Stimulated activated CD4-positive, alpha-beta T cell treated with anti-CD3 and anti-CD28 coated beads, Interleukin-12 subunit alpha, Interleukin-12 subunit beta, amount 100 ng/mL, for 4 hours (primary cell): ENCODE data around the gene EPN2.
"Not testable (repeated sequence)": the region's sequence is repeated elsewhere in the genome, so short reads cannot be mapped to it uniquely, and the experiment has no call there.

Experiments used
- DNase-seq: peaks from one replicate; pipeline ENCODE4 v3.0.0-alpha.2; 2020

EPN2 gene

GRCh38 chr17:19347323-19348080, 110.3 kb downstream of the EPN2 start:
- DNase-seq: no peak

DNA sequence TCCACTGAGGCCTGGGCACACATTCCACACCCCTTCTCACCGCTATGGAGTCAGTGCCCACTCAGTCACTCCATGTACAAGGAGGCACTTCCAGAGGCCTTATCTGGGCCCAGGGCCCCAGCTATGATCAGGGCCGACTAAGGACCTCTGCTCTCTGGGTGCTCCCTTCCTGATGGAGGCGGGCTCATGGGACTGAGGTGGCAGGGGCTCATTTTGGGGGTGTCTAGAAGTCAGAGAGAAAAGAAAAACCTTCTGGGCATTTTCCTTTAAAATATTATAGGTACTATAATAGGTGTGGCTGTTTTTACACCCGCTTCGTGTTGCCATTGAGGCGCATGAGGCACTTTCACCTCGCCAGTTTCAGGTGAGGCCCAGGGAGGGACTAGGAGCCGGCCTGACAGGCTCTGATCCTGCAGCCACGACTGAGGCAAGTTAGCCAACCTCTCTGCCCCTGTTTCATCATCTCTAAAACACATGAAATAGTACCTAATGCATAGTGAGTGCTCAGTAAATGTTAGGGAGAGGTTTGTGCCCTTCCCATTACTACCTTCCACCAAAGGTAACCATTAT, 111.0 kb downstream of the EPN2 start:
- DNase-seq: no peak

- no peak for DNase-seq
Measured at GRCh38 chr17:19348806-19349205, 111.6 kb downstream of the EPN2 start.

DNA sequence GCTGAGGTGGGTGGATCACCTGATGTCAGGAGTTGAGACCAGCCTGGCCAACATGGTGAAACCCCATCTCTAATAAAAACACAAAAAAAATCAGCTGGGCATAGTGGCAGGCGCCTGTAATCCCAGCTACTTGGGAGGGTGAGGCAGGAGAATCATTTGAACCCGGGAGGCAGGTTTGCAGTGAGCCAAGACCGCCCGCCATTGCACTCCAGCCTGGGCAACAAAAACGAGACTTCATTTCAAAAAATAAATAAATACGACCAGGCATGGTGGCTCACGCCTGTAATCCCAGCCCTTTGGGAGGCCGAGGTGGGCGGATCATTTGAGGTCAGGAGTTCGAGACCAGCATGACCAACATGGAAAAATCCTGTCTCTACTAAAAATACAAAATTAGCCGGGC, 116.2 kb downstream of the EPN2 start:
- DNase-seq: not testable (repeated sequence)

DNA sequence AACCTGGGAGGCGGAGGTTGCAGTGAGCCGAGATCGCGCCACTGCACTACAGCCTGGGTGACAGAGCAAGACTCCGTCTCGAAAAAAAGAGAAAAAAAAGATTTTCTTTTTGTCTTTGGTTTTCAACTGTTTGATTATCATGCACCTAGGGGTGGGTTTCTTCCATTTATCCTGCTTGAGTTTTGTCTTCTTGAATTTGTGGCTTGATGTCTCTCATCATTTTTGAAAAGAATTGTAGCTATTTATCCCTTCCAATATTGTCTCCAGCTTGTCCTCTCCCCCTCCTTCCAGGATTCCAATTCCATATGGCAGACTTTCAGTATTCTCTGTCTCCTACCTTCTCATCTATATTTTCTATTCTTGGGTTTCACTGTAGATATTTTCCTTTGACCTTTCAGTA, 117.6 kb downstream of the EPN2 start:
- no peak for DNase-seq

DNA sequence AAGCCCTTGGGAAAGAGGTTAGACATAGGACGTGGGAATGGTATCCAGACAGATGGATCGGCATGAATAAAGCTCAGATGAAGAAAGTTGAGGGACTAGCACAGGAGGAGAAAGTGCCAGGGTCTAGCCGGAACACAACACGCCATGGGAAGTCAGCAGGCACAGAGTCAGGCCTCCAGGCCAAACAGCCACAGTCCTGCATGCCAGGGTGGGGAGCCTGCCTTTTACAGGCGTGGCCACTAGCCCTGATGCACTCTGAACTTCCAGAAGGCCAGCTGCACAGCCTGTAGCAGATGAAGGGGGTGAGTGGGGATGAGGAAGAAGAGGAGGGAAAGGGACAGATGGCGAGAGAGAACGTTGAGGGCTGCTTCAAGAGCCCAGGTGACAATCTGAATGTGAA, 120.2 kb downstream of the EPN2 start:
- no peak for DNase-seq

DNA sequence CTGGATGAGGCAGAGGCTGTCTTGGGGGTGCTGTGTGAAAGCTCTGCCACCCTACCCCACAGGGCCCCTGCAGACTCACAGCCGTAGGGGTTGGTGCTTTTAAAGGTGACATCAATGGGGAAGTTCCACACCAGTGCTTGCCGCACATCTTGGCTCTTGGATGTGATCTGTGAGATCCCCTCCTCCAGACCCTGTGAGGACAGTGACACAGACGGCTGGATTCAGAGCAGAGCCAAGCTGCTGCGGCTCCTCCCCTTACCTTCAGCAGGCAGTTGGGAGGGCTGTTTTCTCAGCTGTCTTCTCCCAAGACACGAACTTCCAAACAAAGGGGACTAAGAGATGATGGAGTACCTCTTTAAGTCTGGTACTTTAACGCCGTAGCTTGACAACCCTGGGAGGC, 120.6 kb downstream of the EPN2 start:
- DNase-seq: no peak

GRCh38 chr17:19359151-19359550, 122.0 kb downstream of the EPN2 start:
- no peak for DNase-seq

DNA sequence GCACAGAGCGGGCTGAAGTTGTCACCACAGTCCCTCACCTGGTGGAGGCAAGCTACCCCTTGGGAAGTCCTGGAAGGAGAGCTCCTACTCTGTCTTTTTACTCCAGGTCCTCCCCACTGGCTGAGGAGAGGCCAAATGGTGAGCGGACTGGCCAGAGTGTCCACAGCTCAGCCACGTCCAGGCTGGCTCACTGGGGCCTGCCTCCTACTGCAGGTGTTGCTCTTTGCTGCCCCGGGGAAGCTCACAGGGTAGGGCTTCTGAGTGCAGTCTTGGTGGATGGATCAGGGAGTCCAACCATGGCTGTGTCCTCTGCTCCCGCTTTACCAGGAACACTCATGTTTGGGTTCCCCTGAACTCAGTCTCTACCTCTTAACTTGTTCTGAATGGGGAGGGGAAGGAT, 122.7 kb downstream of the EPN2 start:
- no peak for DNase-seq

DNA sequence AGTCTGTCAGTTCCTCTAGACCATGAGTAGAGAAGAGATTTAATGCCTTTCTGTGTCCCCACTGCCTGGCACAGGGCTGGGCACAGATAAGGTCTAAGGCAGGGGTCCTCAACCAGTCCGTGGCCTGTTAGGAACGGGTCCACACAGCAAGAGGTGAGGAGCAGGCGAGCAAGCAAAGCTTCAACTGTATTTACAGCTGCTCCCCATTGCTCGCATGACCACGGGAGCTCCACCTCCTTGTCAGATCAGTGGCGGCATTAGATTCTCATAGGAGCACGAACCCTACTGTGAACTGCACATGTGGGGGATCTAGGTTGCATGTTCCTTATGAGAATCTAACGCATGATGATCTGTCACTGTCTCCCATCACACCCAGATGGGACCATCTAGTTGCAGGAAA, 123.6 kb downstream of the EPN2 start:
- no peak for DNase-seq

GRCh38 chr17:19361326-19361725, 124.2 kb downstream of the EPN2 start:
- DNase-seq: no peak

- no peak for DNase-seq
Measured at GRCh38 chr17:19361944-19362276, 124.7 kb downstream of the EPN2 start.

DNA sequence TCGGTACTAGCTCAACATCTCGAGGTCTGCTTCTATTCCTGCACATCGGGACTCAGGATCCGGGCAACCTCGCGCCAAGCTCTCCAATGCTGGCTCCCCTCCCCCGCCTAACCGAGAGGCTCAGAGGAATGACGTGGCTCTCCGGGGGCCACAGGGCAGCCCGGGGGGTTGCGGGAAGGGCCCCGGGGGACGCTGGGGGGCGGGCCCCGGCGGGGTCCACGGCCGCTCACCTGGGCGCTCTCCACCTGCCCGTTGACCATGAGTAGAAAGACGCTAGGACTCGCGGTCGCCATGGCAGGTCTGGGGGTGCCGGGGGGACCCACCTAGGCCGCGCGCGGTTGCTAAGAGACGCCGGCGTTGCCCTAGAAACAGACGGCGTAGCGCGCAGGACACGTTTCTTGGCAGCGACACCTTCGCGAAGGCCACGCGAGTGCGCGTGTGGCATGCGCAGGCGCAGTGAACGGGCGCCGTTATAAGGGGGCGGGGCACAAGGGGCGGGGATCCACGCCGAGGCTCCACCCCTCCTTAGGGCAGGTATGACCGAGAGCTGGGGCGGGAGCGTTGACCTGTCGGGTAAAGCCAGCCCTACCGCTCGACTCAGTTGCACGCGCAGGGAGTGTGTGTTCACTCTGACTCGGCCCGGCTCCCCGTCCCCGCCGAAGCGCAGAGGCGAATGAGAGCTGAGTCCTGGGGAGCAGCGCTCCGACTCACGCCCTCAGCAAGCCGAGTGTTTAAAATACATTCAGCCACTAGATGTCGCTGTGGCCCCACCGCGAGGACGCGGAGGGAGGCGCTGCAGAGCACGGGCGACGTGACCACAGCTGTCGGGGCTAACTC, 125.3 kb downstream of the EPN2 start, which contains the start of gene B9D1:
B9D1 (minus strand) TSS at position 447 of the 837 bp plus-strand sequence; CDS start at position 293, 154 bp downstream.
- DNase-seq: peak; percentile 91

DNA sequence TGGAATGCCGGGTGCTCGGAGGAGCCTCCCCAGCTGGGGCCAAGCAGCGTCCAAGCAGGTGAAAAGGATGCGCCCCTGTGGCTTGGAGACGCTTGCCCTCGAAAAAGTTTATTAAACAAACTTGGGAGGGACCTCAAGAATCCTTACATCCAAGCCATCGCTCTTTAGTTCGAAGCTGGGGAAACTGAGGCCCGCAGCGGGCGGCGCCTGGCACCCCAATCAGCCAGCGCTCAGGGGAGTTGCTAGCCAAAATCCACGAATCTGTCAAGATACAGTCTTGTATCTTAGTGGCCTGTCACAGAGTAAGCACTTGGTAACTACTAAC, 125.9 kb downstream of the EPN2 start:
- DNase-seq: no peak

- no peak for DNase-seq
Measured at GRCh38 chr17:19363460-19364035, 126.4 kb downstream of the EPN2 start.

GRCh38 chr17:19364699-19365498, 127.7 kb downstream of the EPN2 start:
- no peak for DNase-seq

- DNase-seq: no peak
Measured at GRCh38 chr17:19365499-19365817, 128.3 kb downstream of the EPN2 start.

DNA sequence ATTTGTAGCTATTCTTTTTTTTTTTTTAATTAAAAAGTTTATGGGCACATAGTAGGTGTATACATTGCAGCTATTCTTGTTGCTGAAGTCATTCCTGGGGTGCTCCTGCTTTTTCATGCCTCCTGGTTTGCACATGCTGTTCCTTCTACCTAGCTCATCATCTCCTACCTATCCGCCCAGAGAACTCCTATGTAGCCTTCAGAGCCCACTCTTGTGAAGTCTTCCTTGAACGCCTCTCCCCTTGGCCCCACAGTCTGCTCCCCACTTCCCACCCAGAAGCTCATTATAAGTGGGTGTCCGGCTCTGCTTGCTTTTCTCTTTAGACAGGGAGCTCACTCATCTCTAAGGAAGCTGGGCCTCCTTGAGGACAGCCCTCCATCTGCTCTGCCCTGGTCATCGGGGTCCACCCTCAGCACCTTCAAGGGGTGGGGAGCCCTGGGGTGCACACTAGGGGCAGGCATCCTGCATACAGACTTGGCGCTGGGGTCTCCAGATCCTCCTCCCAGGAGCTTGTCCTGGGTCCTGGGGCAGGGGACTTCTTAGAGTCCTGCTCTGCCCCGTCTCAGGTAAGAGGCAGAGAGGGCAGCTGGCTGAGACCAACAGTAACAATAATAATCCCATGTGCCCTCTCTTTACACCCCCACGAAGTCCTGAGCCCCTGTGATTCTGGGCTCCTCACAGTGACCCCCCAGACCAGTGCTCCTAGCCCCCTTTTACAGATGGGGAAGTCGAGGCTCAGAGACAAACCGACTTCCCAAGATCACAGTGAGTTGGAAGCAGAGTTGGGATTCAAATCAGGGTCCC, 128.9 kb downstream of the EPN2 start:
- DNase-seq: no peak

GRCh38 chr17:19366637-19366972, 129.4 kb downstream of the EPN2 start:
- no peak for DNase-seq

GRCh38 chr17:19368229-19368628, 131.1 kb downstream of the EPN2 start:
- DNase-seq: no peak

DNA sequence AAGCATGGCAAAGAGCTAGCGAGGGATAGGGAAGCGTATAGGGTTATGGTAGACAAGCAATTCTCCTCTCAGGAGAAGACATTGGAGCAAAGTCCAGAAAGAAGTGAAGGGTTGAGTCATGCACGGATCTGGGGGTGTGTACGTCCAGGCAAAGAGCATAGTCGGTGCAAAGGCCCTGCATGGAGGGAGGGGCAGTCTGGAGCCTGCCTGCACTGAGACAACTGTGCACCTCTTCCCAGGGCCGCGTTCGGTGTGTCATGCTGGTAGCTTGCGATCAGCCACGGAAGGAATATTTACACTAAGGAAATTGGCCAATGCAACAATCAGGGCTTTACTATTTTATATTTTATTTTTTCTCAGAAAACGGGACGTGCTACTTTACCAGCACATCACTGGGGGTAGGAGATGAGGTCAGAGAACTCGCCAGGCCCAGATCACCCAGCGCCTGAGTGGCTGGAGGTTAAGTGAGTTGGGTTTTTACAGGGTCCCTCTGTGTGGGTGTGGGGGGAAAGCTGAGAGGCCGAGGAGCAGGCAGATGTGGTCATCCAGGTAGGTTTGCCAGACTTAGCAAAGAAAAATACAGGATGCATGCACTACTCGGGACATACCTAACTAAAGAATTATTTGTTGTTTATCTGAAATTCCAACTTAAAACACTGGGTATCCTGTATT, 132.1 kb downstream of the EPN2 start:
- DNase-seq: no peak
